ENCODE data around the gene MAPK8. TPM values are rescaled to one million over a fixed set of nuclear protein-coding genes. Genes with fewer than 3 reads are reported as not detected.
A peak's percentile ranks its signal among the peaks of the same experiment; 100 is the strongest.

The MAPK8 gene
- total RNA-seq, 2 experiments from 2014 or later = 44.2 to 45.4 TPM

- ChIA-PET POLR2A (no interaction called here), CTCF (no interaction called here)
- no peak overlapping the region for H3K27ac Mint-ChIP-seq
- no peaks in the 10 kb centered on the region for H3K4me1 Mint-ChIP-seq (ENCODE audit: low read depth)
- H3K9me3 Mint-ChIP-seq = no peaks in the 10 kb centered on the region
- no peak for DNase-seq
- peaks cover 1% of the 10 kb centered on the region for H3K36me3 Mint-ChIP-seq
- intact Hi-C loops (cut with micrococcal nuclease) = no loop called here
- no peaks in the 10 kb centered on the region for H3K27me3 Mint-ChIP-seq
- no peak overlapping the region for H3K4me3 Mint-ChIP-seq
These were observed 134.3 kb downstream of the MAPK8 start for GRCh38 chr10:48440771-48441170.

GRCh38 chr10:48442090-48442808 lies 135.8 kb downstream of the MAPK8 start:
- POLR2A ChIA-PET = no interaction called here

GRCh38 chr10:48442809-48443177 lies 136.3 kb downstream of the MAPK8 start:
- POLR2A ChIA-PET = no interaction called here
- no peak overlapping the region for H3K27ac Mint-ChIP-seq
- H3K27me3 Mint-ChIP-seq = no peaks in the 10 kb centered on the region
- H3K4me1 Mint-ChIP-seq (ENCODE audit: low read depth) = no peaks in the 10 kb centered on the region
- no peak for DNase-seq
- H3K9me3 Mint-ChIP-seq = no peaks in the 10 kb centered on the region
- peaks cover 1% of the 10 kb centered on the region for H3K36me3 Mint-ChIP-seq
- CTCF ChIA-PET = interaction anchor here (1.5 kb wide), 1 partner anchor 213 kb away, joined by 6 read pairs; no protein-coding TSS in a partner anchor
- intact Hi-C loops (cut with micrococcal nuclease) = no loop called here
- H3K4me3 Mint-ChIP-seq = no peak overlapping the region

More at GRCh38 chr10:48442090-48442808, 135.8 kb downstream of the MAPK8 start:
- no peak for DNase-seq
- intact Hi-C loops (cut with micrococcal nuclease) = no loop called here
- Mint-ChIP-seq H3K27me3 (no peaks in the 10 kb centered on the region), H3K36me3 (peaks cover 1% of the 10 kb centered on the region), H3K27ac (no peak overlapping the region), H3K4me3 (no peak overlapping the region), H3K9me3 (no peaks in the 10 kb centered on the region), H3K4me1 (ENCODE audit: low read depth) (no peaks in the 10 kb centered on the region)
- CTCF ChIA-PET = interaction anchor here (1.5 kb wide), 1 partner anchor 214 kb away, joined by 6 read pairs; no protein-coding TSS in a partner anchor

- no peaks in the 10 kb centered on the region for H3K27me3 Mint-ChIP-seq
- H3K4me1 Mint-ChIP-seq (ENCODE audit: low read depth) = no peaks in the 10 kb centered on the region
- no peaks in the 10 kb centered on the region for H3K9me3 Mint-ChIP-seq
- ChIA-PET CTCF (interaction anchor here (0.8 to 1.6 kb wide), 3 partner anchors 65 to 212 kb away, joined by 3 to 4 read pairs (median 4); no protein-coding TSS in a partner anchor), POLR2A (no interaction called here)
- H3K36me3 Mint-ChIP-seq = no peaks in the 10 kb centered on the region
- intact Hi-C loops (cut with micrococcal nuclease) = no loop called here
- DNase-seq = no peak
- no peak overlapping the region for H3K27ac Mint-ChIP-seq
- H3K4me3 Mint-ChIP-seq = no peak overlapping the region
These were observed 137.8 kb downstream of the MAPK8 start for GRCh38 chr10:48444266-48444665.

GRCh38 chr10:48444861-48445841 lies 138.7 kb downstream of the MAPK8 start:
- no peak for DNase-seq
- Mint-ChIP-seq H3K27me3 (no peaks in the 10 kb centered on the region), H3K27ac (no peak overlapping the region), H3K4me3 (no peak overlapping the region), H3K36me3 (no peaks in the 10 kb centered on the region), H3K9me3 (no peaks in the 10 kb centered on the region), H3K4me1 (ENCODE audit: low read depth) (no peaks in the 10 kb centered on the region)
- ChIA-PET CTCF (interaction anchor here (0.8 to 1.6 kb wide), 3 partner anchors 64 to 211 kb away, joined by 3 to 4 read pairs (median 4); no protein-coding TSS in a partner anchor), POLR2A (no interaction called here)
- intact Hi-C loops (cut with micrococcal nuclease) = no loop called here

- POLR2A ChIA-PET = no interaction called here
- Mint-ChIP-seq H3K36me3 (no peaks in the 10 kb centered on the region), H3K4me1 (ENCODE audit: low read depth) (no peaks in the 10 kb centered on the region), H3K4me3 (no peak overlapping the region), H3K9me3 (no peaks in the 10 kb centered on the region), H3K27ac (no peak overlapping the region), H3K27me3 (no peaks in the 10 kb centered on the region)
- intact Hi-C loops (cut with micrococcal nuclease) = no loop called here
- no peak for DNase-seq
- CTCF ChIA-PET = no interaction called here
These were observed 139.5 kb downstream of the MAPK8 start for GRCh38 chr10:48445932-48446331.

GRCh38 chr10:48446785-48447184 lies 140.3 kb downstream of the MAPK8 start:
- POLR2A ChIA-PET = no interaction called here
- no peaks in the 10 kb centered on the region for H3K27me3 Mint-ChIP-seq
- H3K4me3 Mint-ChIP-seq = no peak overlapping the region
- H3K4me1 Mint-ChIP-seq (ENCODE audit: low read depth) = no peaks in the 10 kb centered on the region
- CTCF ChIA-PET = no interaction called here
- H3K9me3 Mint-ChIP-seq = no peaks in the 10 kb centered on the region
- no peak overlapping the region for H3K27ac Mint-ChIP-seq
- no peak for DNase-seq
- H3K36me3 Mint-ChIP-seq = no peaks in the 10 kb centered on the region
- intact Hi-C loops (cut with micrococcal nuclease) = no loop called here

- H3K9me3 Mint-ChIP-seq = no peaks in the 10 kb centered on the region
- CTCF ChIA-PET = no interaction called here
- no peak overlapping the region for H3K4me3 Mint-ChIP-seq
- no peaks in the 10 kb centered on the region for H3K4me1 Mint-ChIP-seq (ENCODE audit: low read depth)
- H3K27me3 Mint-ChIP-seq = no peaks in the 10 kb centered on the region
- DNase-seq = peak; percentile 3
- no peaks in the 10 kb centered on the region for H3K36me3 Mint-ChIP-seq
- intact Hi-C loops (cut with micrococcal nuclease) = no loop called here
- H3K27ac Mint-ChIP-seq = no peak overlapping the region
- POLR2A ChIA-PET = no interaction called here
These were observed 141.1 kb downstream of the MAPK8 start for GRCh38 chr10:48447356-48448215.

GRCh38 chr10:48448796-48449195 lies 142.3 kb downstream of the MAPK8 start:
- ChIA-PET CTCF (no interaction called here), POLR2A (no interaction called here)
- no peaks in the 10 kb centered on the region for H3K27me3 Mint-ChIP-seq
- no peaks in the 10 kb centered on the region for H3K4me1 Mint-ChIP-seq (ENCODE audit: low read depth)
- DNase-seq = no peak
- H3K27ac Mint-ChIP-seq = no peak overlapping the region
- intact Hi-C loops (cut with micrococcal nuclease) = no loop called here
- H3K36me3 Mint-ChIP-seq = no peaks in the 10 kb centered on the region
- H3K9me3 Mint-ChIP-seq = no peaks in the 10 kb centered on the region
- H3K4me3 Mint-ChIP-seq = no peak overlapping the region

GRCh38 chr10:48449501-48450232 lies 143.2 kb downstream of the MAPK8 start:
- DNase-seq = peak; percentile 4
- no peak overlapping the region for H3K4me3 Mint-ChIP-seq
- intact Hi-C loops (cut with micrococcal nuclease) = no loop called here
- no peaks in the 10 kb centered on the region for H3K36me3 Mint-ChIP-seq
- ChIA-PET CTCF (no interaction called here), POLR2A (no interaction called here)
- no peaks in the 10 kb centered on the region for H3K27me3 Mint-ChIP-seq
- no peak overlapping the region for H3K27ac Mint-ChIP-seq
- H3K9me3 Mint-ChIP-seq = no peaks in the 10 kb centered on the region
- no peaks in the 10 kb centered on the region for H3K4me1 Mint-ChIP-seq (ENCODE audit: low read depth)

- Mint-ChIP-seq H3K36me3 (no peaks in the 10 kb centered on the region), H3K4me1 (ENCODE audit: low read depth) (no peaks in the 10 kb centered on the region), H3K27ac (no peak overlapping the region), H3K27me3 (no peaks in the 10 kb centered on the region), H3K4me3 (no peak overlapping the region), H3K9me3 (no peaks in the 10 kb centered on the region)
- ChIA-PET CTCF (no interaction called here), POLR2A (no interaction called here)
- no peak for DNase-seq
- intact Hi-C loops (cut with micrococcal nuclease) = no loop called here
These were observed 143.8 kb downstream of the MAPK8 start for GRCh38 chr10:48450233-48450740.
